Liver (tissue), 9 donors: ENCODE data around the gene PFKP. TPM values are rescaled to one million over a fixed set of nuclear protein-coding genes. Genes with fewer than 3 reads are reported as not detected.

Experiments used
- DNase-seq: peaks from one replicate; pipeline ENCODE4 v3.0.0-alpha.2; 2017; ENCODE audit warnings: low spot score
- H3K27ac ChIP-seq, 2 donors: one replicate each; pipeline ENCODE4 v1.7.0; 2013; ENCODE audit warnings: inconsistent platforms in 2 of 2, low read length in 2 of 2, control low read depth in 1 of 2, low read depth in 1 of 2, mild to moderate bottlenecking in 1 of 2
- H3K27me3 ChIP-seq, 4 donors: one replicate each; pipeline versions ENCODE4 v1.6.1 to v1.7.0; 2013; ENCODE audit warnings: low read length in 3 of 4, inconsistent platforms in 1 of 4, mild to moderate bottlenecking in 1 of 4, moderate library complexity in 1 of 4; ENCODE audit not compliant: control insufficient read depth in 4 of 4, insufficient read depth in 4 of 4
- H3K36me3 ChIP-seq, 4 donors: one replicate each; pipeline versions ENCODE4 v1.6.1 to v1.7.0; 2013; ENCODE audit warnings: low read length in 3 of 4, mild to moderate bottlenecking in 3 of 4, low read depth in 1 of 4, moderate library complexity in 1 of 4; ENCODE audit not compliant: control insufficient read depth in 4 of 4, insufficient read depth in 3 of 4
- H3K4me1 ChIP-seq, 4 donors: one replicate each; pipeline versions ENCODE4 v1.6.1 to v1.7.0; 2013; ENCODE audit warnings: low read length in 3 of 4, mild to moderate bottlenecking in 3 of 4, moderate library complexity in 1 of 4; ENCODE audit not compliant: control insufficient read depth in 4 of 4, insufficient read depth in 4 of 4
- H3K4me3 ChIP-seq, 3 donors: one replicate each; pipeline versions ENCODE4 v1.6.1 to v1.7.0; 2013; ENCODE audit warnings: low read length in 3 of 3, control low read depth in 1 of 3, low read depth in 1 of 3, mild to moderate bottlenecking in 1 of 3
- H3K9ac ChIP-seq, 2 donors: one replicate each; pipeline ENCODE4 v1.7.0; 2013; ENCODE audit warnings: low read length in 2 of 2, mild to moderate bottlenecking in 2 of 2, moderate library complexity in 2 of 2, control low read depth in 1 of 2, low read depth in 1 of 2
- H3K9me3 ChIP-seq, 4 donors: one replicate each; pipeline versions ENCODE4 v1.6.1 to v1.7.0; 2013; ENCODE audit warnings: low read length in 3 of 4; ENCODE audit not compliant: control insufficient read depth in 4 of 4
- ATF3 ChIP-seq: IDR thresholded peaks from 2 replicates; pipeline ENCODE4 v1.6.1; 2016; ENCODE audit warnings: antibody characterized with exemption
- CTCF ChIP-seq: fragments of 150-350 bp; IDR thresholded peaks from 2 replicates; pipeline ENCODE4 v1.5.1; 2017; ENCODE audit warnings: improper control_type of control experiment, low read depth, low read length; ENCODE audit not compliant: missing input control
- EGR1 ChIP-seq, 2 donors: IDR thresholded peaks; 2 replicates each; pipeline ENCODE4 v1.6.1; 2016 to 2018; ENCODE audit warnings: antibody characterized with exemption in 2 of 2, low read depth in 2 of 2
- FOXA1 ChIP-seq: IDR thresholded peaks from 2 replicates; pipeline ENCODE4 v1.6.1; 2016; ENCODE audit warnings: antibody characterized with exemption
- FOXA2 ChIP-seq: IDR thresholded peaks from 2 replicates; pipeline ENCODE4 v1.6.1; 2016; ENCODE audit warnings: antibody characterized with exemption
- GABPA ChIP-seq, 2 donors: IDR thresholded peaks in 1 of 2; conservative IDR thresholded peaks in 1 of 2; 2 replicates each; pipeline ENCODE4 v1.6.1; 2016; ENCODE audit warnings: antibody characterized with exemption in 2 of 2, mild to moderate bottlenecking in 1 of 2, moderate library complexity in 1 of 2
- HNF4A ChIP-seq, 2 donors: conservative IDR thresholded peaks; 2 replicates each; pipeline ENCODE4 v1.6.1; 2016; ENCODE audit warnings: antibody characterized with exemption in 2 of 2, mild to moderate bottlenecking in 2 of 2
- HNF4G ChIP-seq: IDR thresholded peaks from 2 replicates; pipeline ENCODE4 v1.6.1; 2016; ENCODE audit warnings: antibody characterized with exemption
- JUND ChIP-seq, 2 donors: IDR thresholded peaks; 2 replicates each; pipeline ENCODE4 v1.6.1; 2016; ENCODE audit warnings: antibody characterized with exemption in 2 of 2
- MAX ChIP-seq: IDR thresholded peaks from 2 replicates; pipeline ENCODE4 v1.6.1; 2016; ENCODE audit warnings: antibody characterized with exemption
- NR2F2 ChIP-seq: IDR thresholded peaks from 2 replicates; pipeline ENCODE4 v1.6.1; 2016; ENCODE audit warnings: antibody characterized with exemption
- RAD21 ChIP-seq, 2 donors: IDR thresholded peaks; 2 replicates each; pipeline ENCODE4 v1.6.1; 2016; ENCODE audit warnings: antibody characterized with exemption in 2 of 2, mild to moderate bottlenecking in 2 of 2
- REST ChIP-seq: IDR thresholded peaks from 2 replicates; pipeline ENCODE4 v1.6.1; 2016; ENCODE audit warnings: antibody characterized with exemption, mild to moderate bottlenecking
- RXRA ChIP-seq, 2 donors: IDR thresholded peaks; 2 replicates each; pipeline ENCODE4 v1.6.1; 2017 to 2018; ENCODE audit warnings: antibody characterized with exemption in 2 of 2, mild to moderate bottlenecking in 1 of 2
- SP1 ChIP-seq: IDR thresholded peaks from 2 replicates; pipeline ENCODE4 v1.6.1; 2018; ENCODE audit warnings: antibody characterized with exemption, mild to moderate bottlenecking
- TAF1 ChIP-seq: conservative IDR thresholded peaks from 2 replicates; pipeline ENCODE4 v1.6.1; 2016; ENCODE audit warnings: antibody characterized with exemption, mild to moderate bottlenecking
- YY1 ChIP-seq: IDR thresholded peaks from 2 replicates; pipeline ENCODE4 v1.6.1; 2016; ENCODE audit warnings: antibody characterized with exemption, mild to moderate bottlenecking
- ZBTB33 ChIP-seq: IDR thresholded peaks from 2 replicates; pipeline ENCODE4 v1.6.1; 2016; ENCODE audit warnings: antibody characterized with exemption
- WGBS: extraction: QIAGEN DNeasy Blood & Tissue Kit; methylation state at CpG from one replicate; pipeline ENCODE4 v1.1.7; 2013; 5-methylcytosine and 5-hydroxymethylcytosine counted together
- polyA plus RNA-seq, 2 donors: library from polyadenylated mRNA; stranded (reverse) in 1 of 2; unstranded in 1 of 2; fragments of 200-250 nt in 1 of 2; fragments of >200 nt in 1 of 2; fragmentation: Nextera tagmentation in 1 of 2; extraction: Ambion mirVana in 1 of 2; gene quantifications; one replicate each; pipeline versions ENCODE4 v1.2.1 to v1.2.3, GENCODE V29; 2013 to 2015
- total RNA-seq, 2 donors: library from RNA; depleted of rRNA; stranded (reverse); fragments of >200 nt; gene quantifications; one replicate each; pipeline ENCODE4 v1.2.3, GENCODE V29; 2014
- donor health status: healthy.
- donor health status: healthy.
- donor health status: healthy.
- donor health status: healthy.
- donor health status: healthy.

The PFKP gene
- total and polyA plus RNA-seq, 4 donors: 1.1 to 5.0 (median 2.8) TPM

GRCh38 chr10:3036155-3037021 is 31.0 kb upstream of the PFKP start:
- H3K27ac ChIP-seq: no peak overlapping the region
- TF ChIP-seq RAD21 (IDR thresholded peaks at IDR 0.05): no peak
- TF ChIP-seq HNF4A (conservative IDR thresholded peaks at IDR 0.05): no peak
- TF ChIP-seq JUND (IDR thresholded peaks at IDR 0.05): no peak
- no peak for TF ChIP-seq HNF4G
- no peak for TF ChIP-seq EGR1 (IDR thresholded peaks at IDR 0.05; ENCODE audit: low read depth in 2 of 2)
- no peak for TF ChIP-seq RXRA (IDR thresholded peaks at IDR 0.05)
- TF ChIP-seq ZBTB33: no peak
- TF ChIP-seq NR2F2: no peak
- no peak for TF ChIP-seq FOXA1
- TF ChIP-seq GABPA (IDR thresholded peaks at IDR 0.05 in 1 of 2, conservative IDR thresholded peaks at IDR 0.05 in 1 of 2): no peak
- no peak for TF ChIP-seq FOXA2
- no peak for TF ChIP-seq MAX
- TF ChIP-seq CTCF: no peak
- no peak for TF ChIP-seq YY1
- no peak for TF ChIP-seq REST
- TF ChIP-seq SP1: no peak
- no peak for TF ChIP-seq TAF1
- no peak for TF ChIP-seq ATF3
- DNase-seq: no peak
- no peak overlapping the region for H3K9ac ChIP-seq
- H3K4me3 ChIP-seq: no peak overlapping the region
- WGBS: 60% methylated on average over 8 of the region's 8 CpGs
- H3K36me3 ChIP-seq: no peaks in the 10 kb centered on the region
- no peaks in the 10 kb centered on the region for H3K9me3 ChIP-seq
- no peaks in the 10 kb centered on the region for H3K4me1 ChIP-seq
- H3K27me3 ChIP-seq: no peaks in the 10 kb centered on the region
